GM23338 (cell line): ENCODE results near the gene GPR146. TPM values are rescaled to one million over a fixed set of nuclear protein-coding genes. Genes with fewer than 3 reads are reported as not detected.

ENCODE experiments used
- ATAC-seq: fragments of 200-7000 bp; cut with Tn5 transposase; 3 replicates; pipeline ENCODE4 v1.9.1; 2020
- DNase-seq: peaks from one replicate; pipeline ENCODE4 v3.0.0-alpha.2; 2015; ENCODE audit warnings: low spot score
- H2AFZ ChIP-seq: fragments of 200-600 bp; sonication (generic); 2 replicates; pipeline ENCODE4 v1.8.0; 2016; ENCODE audit warnings: antibody characterized with exemption, mild to moderate bottlenecking, moderate library complexity
- H3F3A ChIP-seq: fragments of 200-600 bp; sonication (generic); replicated peaks from 2 replicates; pipeline ENCODE4 v1.8.0; 2017; ENCODE audit warnings: antibody characterized with exemption, mixed run types, low read depth
- H3K27ac ChIP-seq: fragments of 200-600 bp; sonication (generic); 2 replicates; pipeline ENCODE4 v1.6.1; 2016; ENCODE audit warnings: low read depth
- H3K27me3 ChIP-seq: fragments of 200-600 bp; sonication (generic); 2 replicates; pipeline ENCODE4 v1.8.0; 2016; ENCODE audit warnings: mild to moderate bottlenecking, mixed run types, moderate library complexity; ENCODE audit not compliant: insufficient read depth
- H3K36me3 ChIP-seq: fragments of 200-600 bp; sonication (generic); 2 replicates; pipeline ENCODE4 v1.8.0; 2016; ENCODE audit warnings: mild to moderate bottlenecking; ENCODE audit not compliant: insufficient read depth
- H3K4me1 ChIP-seq: fragments of 200-600 bp; sonication (generic); 2 replicates; pipeline ENCODE4 v1.8.0; 2016; ENCODE audit warnings: mild to moderate bottlenecking, moderate library complexity; ENCODE audit not compliant: insufficient read depth
- H3K4me2 ChIP-seq: fragments of 200-600 bp; sonication (generic); 2 replicates; pipeline ENCODE4 v1.7.1; 2017; ENCODE audit warnings: mixed run types
- H3K4me3 ChIP-seq: fragments of 200-600 bp; sonication (generic); 2 replicates; pipeline ENCODE4 v1.6.1; 2016; ENCODE audit warnings: mixed run types
- H3K79me2 ChIP-seq: fragments of 200-600 bp; sonication (generic); replicated peaks from 2 replicates; pipeline ENCODE4 v1.8.0; 2017; ENCODE audit warnings: mild to moderate bottlenecking; ENCODE audit not compliant: insufficient read depth
- H3K9me2 ChIP-seq: fragments of 200-600 bp; sonication (generic); 2 replicates; pipeline ENCODE4 v1.8.0; 2017; ENCODE audit not compliant: insufficient read depth
- H4K20me1 ChIP-seq: fragments of 200-600 bp; sonication (generic); replicated peaks from 2 replicates; pipeline ENCODE4 v1.8.0; 2017; ENCODE audit warnings: mild to moderate bottlenecking; ENCODE audit not compliant: insufficient read depth
- H3K27ac Mint-ChIP-seq: 2 replicates; pipeline ENCODE4 v1.8.0; 2020; ENCODE audit warnings: inconsistent platforms, mild to moderate bottlenecking, moderate library complexity, mixed read lengths
- H3K27me3 Mint-ChIP-seq: 3 replicates; pipeline ENCODE4 v1.8.0; 2022; ENCODE audit warnings: low read depth, mild to moderate bottlenecking, moderate library complexity, mixed read lengths, inconsistent platforms; ENCODE audit not compliant: insufficient read depth, poor library complexity
- H3K36me3 Mint-ChIP-seq: 3 replicates; pipeline ENCODE4 v1.8.0; 2021; ENCODE audit warnings: low read depth, mild to moderate bottlenecking, inconsistent platforms, moderate library complexity, mixed read lengths
- H3K4me1 Mint-ChIP-seq: 3 replicates; pipeline ENCODE4 v1.8.0; 2020; ENCODE audit warnings: mild to moderate bottlenecking, inconsistent platforms, mixed read lengths
- H3K4me3 Mint-ChIP-seq: 3 replicates; pipeline ENCODE4 v1.8.0; 2021; ENCODE audit warnings: moderate library complexity, mild to moderate bottlenecking, inconsistent platforms, mixed read lengths
- H3K9me3 Mint-ChIP-seq: 3 replicates; pipeline ENCODE4 v1.8.0; 2020; ENCODE audit warnings: moderate library complexity, mild to moderate bottlenecking, inconsistent platforms, mixed read lengths
- CREB1 ChIP-seq: fragments of 250-450 bp; sonication (Bioruptor Pico); IDR thresholded peaks from 2 replicates; pipeline ENCODE4 v1.5.0; 2020; ENCODE audit warnings: low read depth, mild to moderate bottlenecking, moderate library complexity
- EZH2 ChIP-seq: fragments of 200-600 bp; sonication (generic); IDR thresholded peaks from one replicate; pipeline ENCODE4 v1.8.0; 2017; ENCODE audit warnings: antibody characterized with exemption, mild to moderate bottlenecking, low read depth; ENCODE audit not compliant: unreplicated experiment
- EZH2phosphoT487 ChIP-seq: fragments of 200-600 bp; sonication (generic); IDR thresholded peaks from one replicate; pipeline ENCODE4 v1.8.1; 2018; ENCODE audit warnings: antibody characterized with exemption; ENCODE audit not compliant: unreplicated experiment
- JUNB ChIP-seq: IDR thresholded peaks from one replicate; pipeline ENCODE4 v1.6.1; 2016; ENCODE audit warnings: antibody characterized with exemption; ENCODE audit not compliant: unreplicated experiment
- NANOG ChIP-seq: IDR thresholded peaks from 2 replicates; pipeline ENCODE4 v1.6.1; 2016; ENCODE audit warnings: antibody characterized with exemption, borderline replicate concordance
- POLR2AphosphoS5 ChIP-seq: IDR thresholded peaks from 2 replicates; pipeline ENCODE4 v1.6.1; 2016; ENCODE audit warnings: antibody characterized with exemption, low read depth
- STAT1 ChIP-seq: IDR thresholded peaks from one replicate; pipeline ENCODE4 v1.6.1; 2016; ENCODE audit warnings: antibody characterized with exemption; ENCODE audit not compliant: unreplicated experiment
- ZNF114 ChIP-seq: fragments of 250-450 bp; sonication (Bioruptor Pico); IDR thresholded peaks from 2 replicates; pipeline ENCODE4 v1.5.0; 2020; ENCODE audit warnings: mild to moderate bottlenecking, moderate library complexity
- ZNF331 ChIP-seq: fragments of 250-450 bp; sonication (Bioruptor Pico); IDR thresholded peaks from 2 replicates; pipeline ENCODE4 v1.5.0; 2020; ENCODE audit warnings: low read depth, mild to moderate bottlenecking, moderate library complexity
- polyA plus RNA-seq: library from polyadenylated mRNA; unstranded; fragments of >200 nt; fragmentation: Nextera tagmentation; extraction: Ambion mirVana; gene quantifications from 2 replicates; pipeline ENCODE4 v1.2.1, GENCODE V29; 2016
- total RNA-seq: library from RNA; depleted of rRNA; stranded (reverse); fragments of >200 nt; shearing (Covaris generic); gene quantifications from 2 replicates; pipeline ENCODE4 v1.2.3, GENCODE V29; 2014
- TF ChIP-seq, protein P1 (sequence below): fragments of 250-450 bp; sonication (Bioruptor Pico); IDR thresholded peaks from 2 replicates; pipeline ENCODE4 v1.5.0; 2020; ENCODE audit warnings: mild to moderate bottlenecking, moderate library complexity
- TF ChIP-seq, protein P2 (sequence below): IDR thresholded peaks from 2 replicates; pipeline ENCODE4 v1.6.1; 2016; ENCODE audit warnings: antibody characterized with exemption
- TF ChIP-seq, protein P3 (sequence below), 2 experiments: fragments of 200-600 bp in 1 of 2; sonication (generic) in 1 of 2; conservative IDR thresholded peaks; 2 replicates each; pipeline versions ENCODE4 v1.5.1 to v1.6.1; 2016 to 2017; ENCODE audit warnings: antibody characterized with exemption in 2 of 2, low read depth in 2 of 2, mild to moderate bottlenecking in 2 of 2, moderate library complexity in 1 of 2

The GPR146 gene
- total and polyA plus RNA-seq, 2 experiments from 2014 or later: 0.28 to 0.37 TPM

DNA sequence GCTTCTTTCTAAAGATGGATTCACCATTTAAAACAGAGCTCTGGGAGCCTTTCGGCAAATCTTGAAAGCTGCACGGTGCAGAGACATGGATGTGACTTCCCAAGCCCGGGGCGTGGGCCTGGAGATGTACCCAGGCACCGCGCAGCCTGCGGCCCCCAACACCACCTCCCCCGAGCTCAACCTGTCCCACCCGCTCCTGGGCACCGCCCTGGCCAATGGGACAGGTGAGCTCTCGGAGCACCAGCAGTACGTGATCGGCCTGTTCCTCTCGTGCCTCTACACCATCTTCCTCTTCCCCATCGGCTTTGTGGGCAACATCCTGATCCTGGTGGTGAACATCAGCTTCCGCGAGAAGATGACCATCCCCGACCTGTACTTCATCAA is 47.3 kb downstream of the GPR146 start:
- no peaks in the 10 kb centered on the region; the same call in 1 of the 2 replicates for H4K20me1 ChIP-seq
- no peaks in the 10 kb centered on the region for H3K27me3 ChIP-seq
- ATAC-seq (no peak), DNase-seq (no peak)
- H3K4me1 Mint-ChIP-seq: peaks cover 20% of the 10 kb centered on the region
- H3K27ac ChIP-seq: no peak overlapping the region
- H3K4me3 ChIP-seq: no peak overlapping the region
- H3K27me3 Mint-ChIP-seq: peaks cover 10% of the 10 kb centered on the region
- peak overlapping the region; percentile 66; the same call in 1 of the 2 replicates for H3K27ac Mint-ChIP-seq
- H3K36me3 ChIP-seq: no peaks in the 10 kb centered on the region
- peaks cover 7% of the 10 kb centered on the region; the same call in 1 of the 2 replicates for H3K4me1 ChIP-seq
- H2AFZ ChIP-seq: no peak overlapping the region
- H3F3A ChIP-seq: no peaks in the 10 kb centered on the region
- H3K4me2 ChIP-seq: no peak overlapping the region
- TF ChIP-seq NANOG (no peak), ZNF114 (CRISPR knock-in tag) (no peak), STAT1 (no peak), JUNB (no peak), POLR2AphosphoS5 (no peak), EZH2 (no peak), EZH2phosphoT487 (no peak), ZNF331 (CRISPR knock-in tag) (no peak), CREB1 (no peak)
- TF ChIP-seq, protein P1, sequence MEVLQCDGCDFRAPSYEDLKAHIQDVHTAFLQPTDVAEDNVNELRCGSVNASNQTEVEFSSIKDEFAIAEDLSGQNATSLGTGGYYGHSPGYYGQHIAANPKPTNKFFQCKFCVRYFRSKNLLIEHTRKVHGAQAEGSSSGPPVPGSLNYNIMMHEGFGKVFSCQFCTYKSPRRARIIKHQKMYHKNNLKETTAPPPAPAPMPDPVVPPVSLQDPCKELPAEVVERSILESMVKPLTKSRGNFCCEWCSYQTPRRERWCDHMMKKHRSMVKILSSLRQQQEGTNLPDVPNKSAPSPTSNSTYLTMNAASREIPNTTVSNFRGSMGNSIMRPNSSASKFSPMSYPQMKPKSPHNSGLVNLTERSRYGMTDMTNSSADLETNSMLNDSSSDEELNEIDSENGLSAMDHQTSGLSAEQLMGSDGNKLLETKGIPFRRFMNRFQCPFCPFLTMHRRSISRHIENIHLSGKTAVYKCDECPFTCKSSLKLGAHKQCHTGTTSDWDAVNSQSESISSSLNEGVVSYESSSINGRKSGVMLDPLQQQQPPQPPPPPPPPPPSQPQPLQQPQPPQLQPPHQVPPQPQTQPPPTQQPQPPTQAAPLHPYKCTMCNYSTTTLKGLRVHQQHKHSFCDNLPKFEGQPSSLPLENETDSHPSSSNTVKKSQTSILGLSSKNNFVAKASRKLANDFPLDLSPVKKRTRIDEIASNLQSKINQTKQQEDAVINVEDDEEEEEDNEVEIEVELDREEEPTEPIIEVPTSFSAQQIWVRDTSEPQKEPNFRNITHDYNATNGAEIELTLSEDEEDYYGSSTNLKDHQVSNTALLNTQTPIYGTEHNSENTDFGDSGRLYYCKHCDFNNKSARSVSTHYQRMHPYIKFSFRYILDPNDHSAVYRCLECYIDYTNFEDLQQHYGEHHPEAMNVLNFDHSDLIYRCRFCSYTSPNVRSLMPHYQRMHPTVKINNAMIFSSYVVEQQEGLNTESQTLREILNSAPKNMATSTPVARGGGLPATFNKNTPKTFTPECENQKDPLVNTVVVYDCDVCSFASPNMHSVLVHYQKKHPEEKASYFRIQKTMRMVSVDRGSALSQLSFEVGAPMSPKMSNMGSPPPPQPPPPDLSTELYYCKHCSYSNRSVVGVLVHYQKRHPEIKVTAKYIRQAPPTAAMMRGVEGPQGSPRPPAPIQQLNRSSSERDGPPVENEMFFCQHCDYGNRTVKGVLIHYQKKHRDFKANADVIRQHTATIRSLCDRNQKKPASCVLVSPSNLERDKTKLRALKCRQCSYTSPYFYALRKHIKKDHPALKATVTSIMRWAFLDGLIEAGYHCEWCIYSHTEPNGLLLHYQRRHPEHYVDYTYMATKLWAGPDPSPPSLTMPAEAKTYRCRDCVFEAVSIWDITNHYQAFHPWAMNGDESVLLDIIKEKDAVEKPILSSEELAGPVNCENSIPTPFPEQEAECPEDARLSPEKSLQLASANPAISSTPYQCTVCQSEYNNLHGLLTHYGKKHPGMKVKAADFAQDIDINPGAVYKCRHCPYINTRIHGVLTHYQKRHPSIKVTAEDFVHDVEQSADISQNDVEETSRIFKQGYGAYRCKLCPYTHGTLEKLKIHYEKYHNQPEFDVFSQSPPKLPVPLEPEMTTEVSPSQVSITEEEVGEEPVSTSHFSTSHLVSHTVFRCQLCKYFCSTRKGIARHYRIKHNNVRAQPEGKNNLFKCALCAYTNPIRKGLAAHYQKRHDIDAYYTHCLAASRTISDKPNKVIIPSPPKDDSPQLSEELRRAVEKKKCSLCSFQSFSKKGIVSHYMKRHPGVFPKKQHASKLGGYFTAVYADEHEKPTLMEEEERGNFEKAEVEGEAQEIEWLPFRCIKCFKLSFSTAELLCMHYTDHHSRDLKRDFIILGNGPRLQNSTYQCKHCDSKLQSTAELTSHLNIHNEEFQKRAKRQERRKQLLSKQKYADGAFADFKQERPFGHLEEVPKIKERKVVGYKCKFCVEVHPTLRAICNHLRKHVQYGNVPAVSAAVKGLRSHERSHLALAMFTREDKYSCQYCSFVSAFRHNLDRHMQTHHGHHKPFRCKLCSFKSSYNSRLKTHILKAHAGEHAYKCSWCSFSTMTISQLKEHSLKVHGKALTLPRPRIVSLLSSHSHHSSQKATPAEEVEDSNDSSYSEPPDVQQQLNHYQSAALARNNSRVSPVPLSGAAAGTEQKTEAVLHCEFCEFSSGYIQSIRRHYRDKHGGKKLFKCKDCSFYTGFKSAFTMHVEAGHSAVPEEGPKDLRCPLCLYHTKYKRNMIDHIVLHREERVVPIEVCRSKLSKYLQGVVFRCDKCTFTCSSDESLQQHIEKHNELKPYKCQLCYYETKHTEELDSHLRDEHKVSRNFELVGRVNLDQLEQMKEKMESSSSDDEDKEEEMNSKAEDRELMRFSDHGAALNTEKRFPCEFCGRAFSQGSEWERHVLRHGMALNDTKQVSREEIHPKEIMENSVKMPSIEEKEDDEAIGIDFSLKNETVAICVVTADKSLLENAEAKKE: no peak
- TF ChIP-seq, protein P2, sequence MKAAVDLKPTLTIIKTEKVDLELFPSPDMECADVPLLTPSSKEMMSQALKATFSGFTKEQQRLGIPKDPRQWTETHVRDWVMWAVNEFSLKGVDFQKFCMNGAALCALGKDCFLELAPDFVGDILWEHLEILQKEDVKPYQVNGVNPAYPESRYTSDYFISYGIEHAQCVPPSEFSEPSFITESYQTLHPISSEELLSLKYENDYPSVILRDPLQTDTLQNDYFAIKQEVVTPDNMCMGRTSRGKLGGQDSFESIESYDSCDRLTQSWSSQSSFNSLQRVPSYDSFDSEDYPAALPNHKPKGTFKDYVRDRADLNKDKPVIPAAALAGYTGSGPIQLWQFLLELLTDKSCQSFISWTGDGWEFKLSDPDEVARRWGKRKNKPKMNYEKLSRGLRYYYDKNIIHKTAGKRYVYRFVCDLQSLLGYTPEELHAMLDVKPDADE: no peak
- TF ChIP-seq, protein P3, sequence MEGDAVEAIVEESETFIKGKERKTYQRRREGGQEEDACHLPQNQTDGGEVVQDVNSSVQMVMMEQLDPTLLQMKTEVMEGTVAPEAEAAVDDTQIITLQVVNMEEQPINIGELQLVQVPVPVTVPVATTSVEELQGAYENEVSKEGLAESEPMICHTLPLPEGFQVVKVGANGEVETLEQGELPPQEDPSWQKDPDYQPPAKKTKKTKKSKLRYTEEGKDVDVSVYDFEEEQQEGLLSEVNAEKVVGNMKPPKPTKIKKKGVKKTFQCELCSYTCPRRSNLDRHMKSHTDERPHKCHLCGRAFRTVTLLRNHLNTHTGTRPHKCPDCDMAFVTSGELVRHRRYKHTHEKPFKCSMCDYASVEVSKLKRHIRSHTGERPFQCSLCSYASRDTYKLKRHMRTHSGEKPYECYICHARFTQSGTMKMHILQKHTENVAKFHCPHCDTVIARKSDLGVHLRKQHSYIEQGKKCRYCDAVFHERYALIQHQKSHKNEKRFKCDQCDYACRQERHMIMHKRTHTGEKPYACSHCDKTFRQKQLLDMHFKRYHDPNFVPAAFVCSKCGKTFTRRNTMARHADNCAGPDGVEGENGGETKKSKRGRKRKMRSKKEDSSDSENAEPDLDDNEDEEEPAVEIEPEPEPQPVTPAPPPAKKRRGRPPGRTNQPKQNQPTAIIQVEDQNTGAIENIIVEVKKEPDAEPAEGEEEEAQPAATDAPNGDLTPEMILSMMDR (conservative IDR thresholded peaks at IDR 0.05; ENCODE audit: low read depth in 2 of 2): no peak
- no peaks in the 10 kb centered on the region; the same call in 2 of the 3 replicates for H3K36me3 Mint-ChIP-seq
- H3K79me2 ChIP-seq: peaks cover 15% of the 10 kb centered on the region
- H3K4me3 Mint-ChIP-seq: no peak overlapping the region
- no peaks in the 10 kb centered on the region for H3K9me3 Mint-ChIP-seq
- H3K9me2 ChIP-seq: no peaks in the 10 kb centered on the region
